ENCODE results near the gene PDCD4. TPM values are rescaled to one million over a fixed set of nuclear protein-coding genes. Genes with fewer than 3 reads are reported as not detected.

The PDCD4 gene
- total and polyA plus RNA-seq, 2 of the 13 experiments (the other 11 are each of a cell fraction or from before 2014, with no cell fraction given): 22.8 to 56.2 TPM

DNA sequence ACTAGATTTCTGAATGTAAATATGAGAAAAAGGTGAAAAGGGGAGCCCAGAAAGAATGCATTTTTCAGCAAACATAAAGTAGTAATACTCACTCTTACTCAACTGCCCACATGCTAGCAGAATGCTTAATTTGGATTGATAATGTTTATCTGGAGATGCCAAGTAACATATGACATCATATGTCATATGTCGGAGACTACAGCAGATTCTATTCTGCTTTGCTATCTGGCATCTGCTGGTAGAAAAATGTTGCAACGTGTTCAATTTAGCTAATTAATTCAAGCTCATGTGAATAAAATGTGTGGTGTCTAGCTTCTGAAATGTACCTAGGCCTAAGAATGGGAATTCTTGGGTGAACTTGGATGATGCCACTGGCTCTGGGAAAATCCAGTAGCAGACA is 42.7 kb downstream of the PDCD4 start:
- H3K27ac ChIP-seq (ENCODE audit: extremely low read length, insufficient read depth, low read length): no peak overlapping the region
- H3K36me3 ChIP-seq (replicated peaks in 1 of 2; ENCODE audit: control insufficient read depth in 1 of 2, insufficient read depth in 2 of 2, low read length in 2 of 2): no peaks in the 10 kb centered on the region
- WGBS (ENCODE audit: low lambda C conversion rate): 92% methylated on average over 2 of the region's 2 CpGs
- no peak overlapping the region for H3K4me3 ChIP-seq (replicated peaks in 1 of 3; ENCODE audit: insufficient read depth in 1 of 3, low read depth in 2 of 3, low read length in 3 of 3)
- DNase-seq (ENCODE audit: low spot score) (no peak), FAIRE-seq (no peak), ATAC-seq (no peak)
- no peaks in the 10 kb centered on the region; a peak in 1 of 5 replicates for H3K27me3 ChIP-seq (ENCODE audit: control insufficient read depth in 1 of 2, insufficient read depth in 2 of 2, low read length in 2 of 2)
- BruUV-seq (replicated peaks): no TSS peak
- intact Hi-C loops (cut with micrococcal nuclease; ENCODE audit: unreplicated experiment) (no loop called here), in situ Hi-C loops (cut with HindIII; ENCODE audit: extremely low pct_ligation_motif_present, low pct_unique_long_range_greater_than_20kb) (no loop called here)
- H3K9ac ChIP-seq (ENCODE audit: insufficient read depth, low read depth, low read length): no peak overlapping the region
- H4K20me1 ChIP-seq (ENCODE audit: insufficient read depth, low read length): no peaks in the 10 kb centered on the region
- peaks cover 26% of the 10 kb centered on the region for H3K4me1 ChIP-seq (ENCODE audit: insufficient read depth, low read length)
- TF ChIP-seq, protein P1, sequence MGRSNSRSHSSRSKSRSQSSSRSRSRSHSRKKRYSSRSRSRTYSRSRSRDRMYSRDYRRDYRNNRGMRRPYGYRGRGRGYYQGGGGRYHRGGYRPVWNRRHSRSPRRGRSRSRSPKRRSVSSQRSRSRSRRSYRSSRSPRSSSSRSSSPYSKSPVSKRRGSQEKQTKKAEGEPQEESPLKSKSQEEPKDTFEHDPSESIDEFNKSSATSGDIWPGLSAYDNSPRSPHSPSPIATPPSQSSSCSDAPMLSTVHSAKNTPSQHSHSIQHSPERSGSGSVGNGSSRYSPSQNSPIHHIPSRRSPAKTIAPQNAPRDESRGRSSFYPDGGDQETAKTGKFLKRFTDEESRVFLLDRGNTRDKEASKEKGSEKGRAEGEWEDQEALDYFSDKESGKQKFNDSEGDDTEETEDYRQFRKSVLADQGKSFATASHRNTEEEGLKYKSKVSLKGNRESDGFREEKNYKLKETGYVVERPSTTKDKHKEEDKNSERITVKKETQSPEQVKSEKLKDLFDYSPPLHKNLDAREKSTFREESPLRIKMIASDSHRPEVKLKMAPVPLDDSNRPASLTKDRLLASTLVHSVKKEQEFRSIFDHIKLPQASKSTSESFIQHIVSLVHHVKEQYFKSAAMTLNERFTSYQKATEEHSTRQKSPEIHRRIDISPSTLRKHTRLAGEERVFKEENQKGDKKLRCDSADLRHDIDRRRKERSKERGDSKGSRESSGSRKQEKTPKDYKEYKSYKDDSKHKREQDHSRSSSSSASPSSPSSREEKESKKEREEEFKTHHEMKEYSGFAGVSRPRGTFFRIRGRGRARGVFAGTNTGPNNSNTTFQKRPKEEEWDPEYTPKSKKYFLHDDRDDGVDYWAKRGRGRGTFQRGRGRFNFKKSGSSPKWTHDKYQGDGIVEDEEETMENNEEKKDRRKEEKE (IDR thresholded peaks at IDR 0.05): no peak
- TF ChIP-seq SNRNP70 (IDR thresholded peaks at IDR 0.05; ENCODE audit: low read depth, low read length): no peak
- no peak for TF ChIP-seq KLF13 (CRISPR knock-in tag; IDR thresholded peaks at IDR 0.05)
- TF ChIP-seq, protein P2, sequence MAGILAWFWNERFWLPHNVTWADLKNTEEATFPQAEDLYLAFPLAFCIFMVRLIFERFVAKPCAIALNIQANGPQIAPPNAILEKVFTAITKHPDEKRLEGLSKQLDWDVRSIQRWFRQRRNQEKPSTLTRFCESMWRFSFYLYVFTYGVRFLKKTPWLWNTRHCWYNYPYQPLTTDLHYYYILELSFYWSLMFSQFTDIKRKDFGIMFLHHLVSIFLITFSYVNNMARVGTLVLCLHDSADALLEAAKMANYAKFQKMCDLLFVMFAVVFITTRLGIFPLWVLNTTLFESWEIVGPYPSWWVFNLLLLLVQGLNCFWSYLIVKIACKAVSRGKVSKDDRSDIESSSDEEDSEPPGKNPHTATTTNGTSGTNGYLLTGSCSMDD (CRISPR knock-in tag; IDR thresholded peaks at IDR 0.05): no peak
- TF ChIP-seq ZFP62 (CRISPR knock-in tag; IDR thresholded peaks at IDR 0.05): no peak
- TF ChIP-seq JARID2 (CRISPR knock-in tag; IDR thresholded peaks at IDR 0.05; ENCODE audit: insufficient replicate concordance): no peak
- TF ChIP-seq CCAR2 (optimal IDR thresholded peaks at IDR 0.05; ENCODE audit: low read depth, low read length): no peak
- no peak for TF ChIP-seq ZNF761 (CRISPR knock-in tag; conservative IDR thresholded peaks at IDR 0.05)
- TF ChIP-seq KDM6A (CRISPR knock-in tag; IDR thresholded peaks at IDR 0.05; ENCODE audit: low read depth): no peak
- TF ChIP-seq ARNT (IDR thresholded peaks at IDR 0.05): no peak
- TF ChIP-seq ZMYM2 (CRISPR knock-in tag; IDR thresholded peaks at IDR 0.05): no peak
- no peak for TF ChIP-seq NR2F2 (IDR thresholded peaks at IDR 0.05; ENCODE audit: borderline replicate concordance, low read depth)
- TF ChIP-seq, protein P3, sequence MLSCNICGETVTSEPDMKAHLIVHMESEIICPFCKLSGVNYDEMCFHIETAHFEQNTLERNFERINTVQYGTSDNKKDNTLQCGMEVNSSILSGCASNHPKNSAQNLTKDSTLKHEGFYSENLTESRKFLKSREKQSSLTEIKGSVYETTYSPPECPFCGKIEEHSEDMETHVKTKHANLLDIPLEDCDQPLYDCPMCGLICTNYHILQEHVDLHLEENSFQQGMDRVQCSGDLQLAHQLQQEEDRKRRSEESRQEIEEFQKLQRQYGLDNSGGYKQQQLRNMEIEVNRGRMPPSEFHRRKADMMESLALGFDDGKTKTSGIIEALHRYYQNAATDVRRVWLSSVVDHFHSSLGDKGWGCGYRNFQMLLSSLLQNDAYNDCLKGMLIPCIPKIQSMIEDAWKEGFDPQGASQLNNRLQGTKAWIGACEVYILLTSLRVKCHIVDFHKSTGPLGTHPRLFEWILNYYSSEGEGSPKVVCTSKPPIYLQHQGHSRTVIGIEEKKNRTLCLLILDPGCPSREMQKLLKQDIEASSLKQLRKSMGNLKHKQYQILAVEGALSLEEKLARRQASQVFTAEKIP (CRISPR knock-in tag; IDR thresholded peaks at IDR 0.05; ENCODE audit: borderline replicate concordance): no peak
- TF ChIP-seq ZNF20 (CRISPR knock-in tag; IDR thresholded peaks at IDR 0.05): no peak
- no peak for TF ChIP-seq ZNF709 (CRISPR knock-in tag; IDR thresholded peaks at IDR 0.05)
- no peak for TF ChIP-seq HNF4A (CRISPR knock-in tag; IDR thresholded peaks at IDR 0.05)
- TF ChIP-seq SUZ12 (IDR thresholded peaks at IDR 0.05; ENCODE audit: low read depth, low read length): no peak
- peaks cover 6% of the 10 kb centered on the region for H3K79me2 ChIP-seq (ENCODE audit: insufficient read depth, low read length)
- no peak overlapping the region for H2AFZ ChIP-seq (ENCODE audit: low read length)
- ChIA-PET CTCF (ENCODE audit: low intra/inter-chr PET ratio, low total read pairs) (no interaction called here), POLR2A (no interaction called here)
- no peaks in the 10 kb centered on the region for H3K9me3 ChIP-seq (ENCODE audit: low read length)
- H3K4me2 ChIP-seq (ENCODE audit: low read depth, low read length): no peak overlapping the region
